ENCODE measurements around the gene PERM1. TPM values are rescaled to one million over a fixed set of nuclear protein-coding genes. Genes with fewer than 3 reads are reported as not detected.

The PERM1 gene
- total and polyA plus RNA-seq, 4 donors, result under 0.01 to 0.06 TPM; not detected in 2

DNA sequence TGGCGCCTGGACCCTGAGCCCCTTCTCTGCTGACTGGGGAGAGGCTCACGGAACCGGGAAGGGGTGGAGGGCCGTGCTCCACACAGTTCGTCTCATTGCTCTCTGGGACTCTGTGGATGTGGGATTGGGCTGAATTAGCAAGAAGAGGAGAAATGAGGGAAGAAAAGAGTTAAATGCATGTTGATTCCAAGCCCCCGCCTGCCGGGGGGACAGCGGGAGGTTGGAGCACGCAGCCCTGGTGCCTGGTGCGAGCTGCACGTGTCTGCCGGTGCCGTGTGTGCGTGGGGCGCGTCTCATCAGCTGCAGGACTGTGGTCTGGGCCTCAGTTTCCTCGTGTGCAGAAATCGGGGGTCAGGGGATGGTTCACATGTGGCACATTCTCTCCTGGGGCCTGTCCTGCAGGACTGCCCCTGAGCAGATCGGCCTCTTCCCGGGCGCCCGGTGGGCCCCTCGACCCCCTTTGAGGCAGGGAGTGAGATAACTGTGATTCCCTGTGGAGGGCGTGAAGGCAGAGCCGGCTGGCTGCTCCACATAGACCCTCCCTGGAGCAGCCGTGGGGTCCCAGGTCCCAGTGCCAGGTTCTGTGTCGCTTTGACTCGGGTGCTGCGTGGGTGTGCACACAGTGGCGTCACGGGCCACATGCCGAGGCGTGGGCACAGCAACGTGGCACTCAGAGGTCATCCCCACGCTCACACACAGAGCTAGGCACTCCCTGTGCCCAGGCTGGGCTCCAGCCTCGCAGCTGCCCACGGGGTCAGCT lies 46.7 kb downstream of the PERM1 start:
- Histone ChIP-seq H3K27ac (ENCODE audit: low read depth in 1 of 2, low read length in 2 of 2) (no peak overlapping the region), H3K36me3 (ENCODE audit: control insufficient read depth in 4 of 4, insufficient read depth in 3 of 4, low read depth in 1 of 4, low read length in 3 of 4) (no peaks in the 10 kb centered on the region), H3K9me3 (ENCODE audit: control insufficient read depth in 4 of 4, low read length in 3 of 4) (no peaks in the 10 kb centered on the region), H3K9ac (ENCODE audit: low read depth in 1 of 2, low read length in 2 of 2) (no peak overlapping the region), H3K4me1 (ENCODE audit: control insufficient read depth in 4 of 4, insufficient read depth in 4 of 4, low read length in 3 of 4) (peaks cover 2 to 32% (median 11%) of the 10 kb centered on the region in 4 donors), H3K4me3 (ENCODE audit: low read depth in 1 of 3, low read length in 3 of 3) (no peak overlapping the region), H3K27me3 (ENCODE audit: control insufficient read depth in 4 of 4, insufficient read depth in 4 of 4, low read length in 3 of 4) (peaks cover 0 to 4% (median 1%) of the 10 kb centered on the region in 4 donors)
- no peak for DNase-seq (ENCODE audit: low spot score)
- TF ChIP-seq, protein P1, sequence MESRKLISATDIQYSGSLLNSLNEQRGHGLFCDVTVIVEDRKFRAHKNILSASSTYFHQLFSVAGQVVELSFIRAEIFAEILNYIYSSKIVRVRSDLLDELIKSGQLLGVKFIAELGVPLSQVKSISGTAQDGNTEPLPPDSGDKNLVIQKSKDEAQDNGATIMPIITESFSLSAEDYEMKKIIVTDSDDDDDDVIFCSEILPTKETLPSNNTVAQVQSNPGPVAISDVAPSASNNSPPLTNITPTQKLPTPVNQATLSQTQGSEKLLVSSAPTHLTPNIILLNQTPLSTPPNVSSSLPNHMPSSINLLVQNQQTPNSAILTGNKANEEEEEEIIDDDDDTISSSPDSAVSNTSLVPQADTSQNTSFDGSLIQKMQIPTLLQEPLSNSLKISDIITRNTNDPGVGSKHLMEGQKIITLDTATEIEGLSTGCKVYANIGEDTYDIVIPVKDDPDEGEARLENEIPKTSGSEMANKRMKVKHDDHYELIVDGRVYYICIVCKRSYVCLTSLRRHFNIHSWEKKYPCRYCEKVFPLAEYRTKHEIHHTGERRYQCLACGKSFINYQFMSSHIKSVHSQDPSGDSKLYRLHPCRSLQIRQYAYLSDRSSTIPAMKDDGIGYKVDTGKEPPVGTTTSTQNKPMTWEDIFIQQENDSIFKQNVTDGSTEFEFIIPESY (IDR thresholded peaks at IDR 0.05), result no peak
- TF ChIP-seq HNF4A (conservative IDR thresholded peaks at IDR 0.05) (no peak), EGR1 (IDR thresholded peaks at IDR 0.05; ENCODE audit: low read depth in 2 of 2) (no peak), FOXA1 (IDR thresholded peaks at IDR 0.05) (no peak), RXRA (IDR thresholded peaks at IDR 0.05) (no peak), SP1 (IDR thresholded peaks at IDR 0.05) (no peak), JUND (IDR thresholded peaks at IDR 0.05) (no peak), YY1 (IDR thresholded peaks at IDR 0.05) (no peak), TAF1 (conservative IDR thresholded peaks at IDR 0.05) (no peak), HNF4G (IDR thresholded peaks at IDR 0.05) (no peak)
- TF ChIP-seq, protein P2, sequence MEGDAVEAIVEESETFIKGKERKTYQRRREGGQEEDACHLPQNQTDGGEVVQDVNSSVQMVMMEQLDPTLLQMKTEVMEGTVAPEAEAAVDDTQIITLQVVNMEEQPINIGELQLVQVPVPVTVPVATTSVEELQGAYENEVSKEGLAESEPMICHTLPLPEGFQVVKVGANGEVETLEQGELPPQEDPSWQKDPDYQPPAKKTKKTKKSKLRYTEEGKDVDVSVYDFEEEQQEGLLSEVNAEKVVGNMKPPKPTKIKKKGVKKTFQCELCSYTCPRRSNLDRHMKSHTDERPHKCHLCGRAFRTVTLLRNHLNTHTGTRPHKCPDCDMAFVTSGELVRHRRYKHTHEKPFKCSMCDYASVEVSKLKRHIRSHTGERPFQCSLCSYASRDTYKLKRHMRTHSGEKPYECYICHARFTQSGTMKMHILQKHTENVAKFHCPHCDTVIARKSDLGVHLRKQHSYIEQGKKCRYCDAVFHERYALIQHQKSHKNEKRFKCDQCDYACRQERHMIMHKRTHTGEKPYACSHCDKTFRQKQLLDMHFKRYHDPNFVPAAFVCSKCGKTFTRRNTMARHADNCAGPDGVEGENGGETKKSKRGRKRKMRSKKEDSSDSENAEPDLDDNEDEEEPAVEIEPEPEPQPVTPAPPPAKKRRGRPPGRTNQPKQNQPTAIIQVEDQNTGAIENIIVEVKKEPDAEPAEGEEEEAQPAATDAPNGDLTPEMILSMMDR (IDR thresholded peaks at IDR 0.05; ENCODE audit: low read depth, low read length, missing input control), result no peak
- TF ChIP-seq, protein P3, sequence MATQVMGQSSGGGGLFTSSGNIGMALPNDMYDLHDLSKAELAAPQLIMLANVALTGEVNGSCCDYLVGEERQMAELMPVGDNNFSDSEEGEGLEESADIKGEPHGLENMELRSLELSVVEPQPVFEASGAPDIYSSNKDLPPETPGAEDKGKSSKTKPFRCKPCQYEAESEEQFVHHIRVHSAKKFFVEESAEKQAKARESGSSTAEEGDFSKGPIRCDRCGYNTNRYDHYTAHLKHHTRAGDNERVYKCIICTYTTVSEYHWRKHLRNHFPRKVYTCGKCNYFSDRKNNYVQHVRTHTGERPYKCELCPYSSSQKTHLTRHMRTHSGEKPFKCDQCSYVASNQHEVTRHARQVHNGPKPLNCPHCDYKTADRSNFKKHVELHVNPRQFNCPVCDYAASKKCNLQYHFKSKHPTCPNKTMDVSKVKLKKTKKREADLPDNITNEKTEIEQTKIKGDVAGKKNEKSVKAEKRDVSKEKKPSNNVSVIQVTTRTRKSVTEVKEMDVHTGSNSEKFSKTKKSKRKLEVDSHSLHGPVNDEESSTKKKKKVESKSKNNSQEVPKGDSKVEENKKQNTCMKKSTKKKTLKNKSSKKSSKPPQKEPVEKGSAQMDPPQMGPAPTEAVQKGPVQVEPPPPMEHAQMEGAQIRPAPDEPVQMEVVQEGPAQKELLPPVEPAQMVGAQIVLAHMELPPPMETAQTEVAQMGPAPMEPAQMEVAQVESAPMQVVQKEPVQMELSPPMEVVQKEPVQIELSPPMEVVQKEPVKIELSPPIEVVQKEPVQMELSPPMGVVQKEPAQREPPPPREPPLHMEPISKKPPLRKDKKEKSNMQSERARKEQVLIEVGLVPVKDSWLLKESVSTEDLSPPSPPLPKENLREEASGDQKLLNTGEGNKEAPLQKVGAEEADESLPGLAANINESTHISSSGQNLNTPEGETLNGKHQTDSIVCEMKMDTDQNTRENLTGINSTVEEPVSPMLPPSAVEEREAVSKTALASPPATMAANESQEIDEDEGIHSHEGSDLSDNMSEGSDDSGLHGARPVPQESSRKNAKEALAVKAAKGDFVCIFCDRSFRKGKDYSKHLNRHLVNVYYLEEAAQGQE (IDR thresholded peaks at IDR 0.05), result no peak
- 27% methylated on average over 37 of the region's 37 CpGs for WGBS

DNA sequence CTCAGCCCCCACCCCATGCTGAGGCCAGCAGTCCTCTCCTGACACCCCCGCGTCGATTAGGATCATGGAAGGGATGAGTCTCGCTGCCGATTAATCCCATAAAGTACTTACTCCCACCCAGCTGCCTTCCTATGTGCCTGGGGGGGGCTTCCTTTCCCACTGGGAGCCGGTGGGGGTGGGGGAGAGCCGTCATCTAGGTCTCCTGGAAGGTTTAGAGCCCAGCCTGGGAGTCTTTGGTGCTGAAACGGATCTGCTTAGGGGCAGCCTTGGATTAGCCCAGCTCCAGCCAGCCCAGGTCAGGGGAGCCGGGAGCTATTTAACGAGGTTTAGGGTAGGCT lies 48.3 kb downstream of the PERM1 start:
- Histone ChIP-seq H3K27ac (ENCODE audit: low read depth in 1 of 2, low read length in 2 of 2) (no peak overlapping the region), H3K4me3 (ENCODE audit: low read depth in 1 of 3, low read length in 3 of 3) (no peak overlapping the region), H3K9me3 (ENCODE audit: control insufficient read depth in 4 of 4, low read length in 3 of 4) (no peaks in the 10 kb centered on the region), H3K27me3 (ENCODE audit: control insufficient read depth in 4 of 4, insufficient read depth in 4 of 4, low read length in 3 of 4) (peaks cover 0 to 4% (median 0%) of the 10 kb centered on the region in 4 donors), H3K36me3 (ENCODE audit: control insufficient read depth in 4 of 4, insufficient read depth in 3 of 4, low read depth in 1 of 4, low read length in 3 of 4) (no peaks in the 10 kb centered on the region), H3K4me1 (ENCODE audit: control insufficient read depth in 4 of 4, insufficient read depth in 4 of 4, low read length in 3 of 4) (peaks cover 0 to 23% (median 8%) of the 10 kb centered on the region in 4 donors), H3K9ac (ENCODE audit: low read depth in 1 of 2, low read length in 2 of 2) (no peak overlapping the region)
- TF ChIP-seq HNF4G (IDR thresholded peaks at IDR 0.05) (no peak), RAD21 (IDR thresholded peaks at IDR 0.05) (no peak), JUND (IDR thresholded peaks at IDR 0.05) (no peak), GABPA (IDR thresholded peaks at IDR 0.05 in 1 of 2, conservative IDR thresholded peaks at IDR 0.05 in 1 of 2) (no peak), YY1 (IDR thresholded peaks at IDR 0.05) (no peak), NR2F2 (IDR thresholded peaks at IDR 0.05) (no peak), SP1 (IDR thresholded peaks at IDR 0.05) (no peak), RXRA (IDR thresholded peaks at IDR 0.05) (no peak), FOXA1 (IDR thresholded peaks at IDR 0.05) (no peak), FOXA2 (IDR thresholded peaks at IDR 0.05) (no peak), HNF4A (conservative IDR thresholded peaks at IDR 0.05) (no peak), TAF1 (conservative IDR thresholded peaks at IDR 0.05) (no peak), EGR1 (IDR thresholded peaks at IDR 0.05; ENCODE audit: low read depth in 2 of 2) (no peak)
- TF ChIP-seq, protein P2 (IDR thresholded peaks at IDR 0.05; ENCODE audit: low read depth, low read length, missing input control), result no peak
- TF ChIP-seq, protein P4, sequence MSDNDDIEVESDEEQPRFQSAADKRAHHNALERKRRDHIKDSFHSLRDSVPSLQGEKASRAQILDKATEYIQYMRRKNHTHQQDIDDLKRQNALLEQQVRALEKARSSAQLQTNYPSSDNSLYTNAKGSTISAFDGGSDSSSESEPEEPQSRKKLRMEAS (IDR thresholded peaks at IDR 0.05), result no peak
- TF ChIP-seq, protein P5, sequence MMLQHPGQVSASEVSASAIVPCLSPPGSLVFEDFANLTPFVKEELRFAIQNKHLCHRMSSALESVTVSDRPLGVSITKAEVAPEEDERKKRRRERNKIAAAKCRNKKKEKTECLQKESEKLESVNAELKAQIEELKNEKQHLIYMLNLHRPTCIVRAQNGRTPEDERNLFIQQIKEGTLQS (IDR thresholded peaks at IDR 0.05), result no peak
- WGBS, result 37% methylated on average over 10 of the region's 10 CpGs
- no peak for DNase-seq (ENCODE audit: low spot score)

Measured in liver (tissue), 9 donors.